ENCODE measurements around the gene HNRNPA1L2.
"Not testable (repeated sequence)": the region's sequence is repeated elsewhere in the genome, so short reads cannot be mapped to it uniquely, and the experiment has no call there.

Gene HNRNPA1L2

GRCh38 chr13:52646967-52647366 lies 4.7 kb downstream of the HNRNPA1L2 start:
- no peak for DNase-seq (ENCODE audit: low read depth, low spot score)

- no peak for DNase-seq (ENCODE audit: low read depth, low spot score)
These were observed 8.5 kb downstream of the HNRNPA1L2 start for GRCh38 chr13:52650731-52651130.

- DNase-seq (ENCODE audit: low read depth, low spot score), result no peak
These were observed 9.6 kb downstream of the HNRNPA1L2 start for GRCh38 chr13:52651897-52652195.

- DNase-seq (ENCODE audit: low read depth, low spot score), result peak; percentile 95
These were observed 10.2 kb downstream of the HNRNPA1L2 start, which contains the start of gene SUGT1 for GRCh38 chr13:52652196-52652979. Gene SUGT1, plus strand, starts transcription at chr13:52652836. Its CDS starts 85 bp downstream, at chr13:52652921.

- DNase-seq (ENCODE audit: low read depth, low spot score), result no peak
These were observed 10.7 kb downstream of the HNRNPA1L2 start for GRCh38 chr13:52652980-52653303.

- DNase-seq (ENCODE audit: low read depth, low spot score), result no peak
These were observed 17.1 kb downstream of the HNRNPA1L2 start for GRCh38 chr13:52659340-52659739.

- no peak for DNase-seq (ENCODE audit: low read depth, low spot score)
These were observed 22.0 kb downstream of the HNRNPA1L2 start for GRCh38 chr13:52664272-52664671.

GRCh38 chr13:52665325-52665724 lies 23.1 kb downstream of the HNRNPA1L2 start:
- DNase-seq (ENCODE audit: low read depth, low spot score), result no peak

- DNase-seq (ENCODE audit: low read depth, low spot score), result no peak
These were observed 27.4 kb downstream of the HNRNPA1L2 start for GRCh38 chr13:52669677-52670076.

- no peak for DNase-seq (ENCODE audit: low read depth, low spot score)
These were observed 28.5 kb downstream of the HNRNPA1L2 start for GRCh38 chr13:52670726-52671125.

GRCh38 chr13:52673465-52673864 lies 31.2 kb downstream of the HNRNPA1L2 start:
- no peak for DNase-seq (ENCODE audit: low read depth, low spot score)

GRCh38 chr13:52677823-52678222 lies 35.6 kb downstream of the HNRNPA1L2 start:
- no peak for DNase-seq (ENCODE audit: low read depth, low spot score)

- DNase-seq (ENCODE audit: low read depth, low spot score), result not testable (repeated sequence)
These were observed 43.6 kb downstream of the HNRNPA1L2 start for GRCh38 chr13:52685806-52686205.

GRCh38 chr13:52686376-52686775 lies 44.1 kb downstream of the HNRNPA1L2 start:
- DNase-seq (ENCODE audit: low read depth, low spot score), result no peak
